HepG2 (cell line): Measurements from ENCODE around the gene TNFRSF6B. TPM values are rescaled to one million over a fixed set of nuclear protein-coding genes. Genes with fewer than 3 reads are reported as not detected.

Experiments
- ATAC-seq: fragments of 200-7000 bp; cut with Tn5 transposase; 3 replicates; pipeline ENCODE4 v1.9.1; 2020; ENCODE audit warnings: mild to moderate bottlenecking, moderate library complexity
- BruUV-seq: library from RNA; stranded (reverse); fragments of 400-500 nt; replicated peaks from 2 replicates; lab custom pipeline; 2021; lab: Mats Ljungman, UMichigan
- CTCF ChIA-PET: fragments of 300-600 bp; formaldehyde crosslinking; extraction: SDS; loops from one replicate; lab custom pipeline; 2021; ENCODE audit warnings: low total read pairs, inconsistent platforms, low intra/inter-chr PET ratio; lab: Yijun Ruan, JAX
- POLR2A ChIA-PET: fragments of 350-600 bp; sonication (Branson Sonifier 250); formaldehyde crosslinking; loops from one replicate; lab custom pipeline; 2020; ENCODE audit warnings: antibody characterized with exemption, inconsistent platforms; lab: Yijun Ruan, JAX
- DNase-seq: peaks from one replicate; pipeline ENCODE4 v3.0.0-alpha.2; 2015; ENCODE audit warnings: low spot score
- FAIRE-seq: peaks from 3 replicates; lab custom pipeline; 2011; peaks lifted over from hg19 to GRCh38; lab: Jason Lieb, UNC
- H2AFZ ChIP-seq: one replicate; pipeline ENCODE4 v1.6.1; 2011; ENCODE audit warnings: low read length, inconsistent platforms
- H3K27ac ChIP-seq: fragments of 300-600 bp; 3 replicates; pipeline ENCODE4 v1.8.0; 2011; ENCODE audit warnings: mixed run types, mild to moderate bottlenecking, mixed read lengths, low read length, inconsistent platforms; ENCODE audit not compliant: insufficient read depth; ENCODE audit errors: extremely low read length
- H3K27me3 ChIP-seq, 2 experiments: fragments of 200-600 bp in 1 of 2; 2 replicates in 1 of 2; 3 replicates in 1 of 2; pipeline versions ENCODE4 v1.6.0 to v1.8.0; 2011; ENCODE audit warnings: low read length in 2 of 2, mild to moderate bottlenecking in 2 of 2, moderate library complexity in 2 of 2, inconsistent platforms in 1 of 2; ENCODE audit not compliant: insufficient read depth in 2 of 2, control insufficient read depth in 1 of 2
- H3K36me3 ChIP-seq, 2 experiments: fragments of 200-600 bp in 1 of 2; replicated peaks in 1 of 2; 2 replicates in 1 of 2; 3 replicates in 1 of 2; pipeline versions ENCODE4 v1.5.1 to v1.8.0; 2011; ENCODE audit warnings: low read length in 2 of 2, inconsistent platforms in 1 of 2; ENCODE audit not compliant: insufficient read depth in 2 of 2, control insufficient read depth in 1 of 2
- H3K4me1 ChIP-seq: 2 replicates; pipeline ENCODE4 v1.5.1; 2012; ENCODE audit warnings: low read length, inconsistent platforms; ENCODE audit not compliant: insufficient read depth
- H3K4me2 ChIP-seq: 2 replicates; pipeline ENCODE4 v1.6.0; 2011; ENCODE audit warnings: low read depth, low read length, inconsistent platforms
- H3K4me3 ChIP-seq, 3 experiments: fragments of 200-600 bp in 1 of 3; sonication (generic), shearing (Covaris generic) in 1 of 3; replicated peaks in 1 of 3; 2 replicates each; pipeline ENCODE4 v1.5.1; 2011 to 2016; ENCODE audit warnings: low read length in 3 of 3, inconsistent platforms in 2 of 3, low read depth in 2 of 3, mild to moderate bottlenecking in 2 of 3, control low read depth in 1 of 3, mixed read lengths in 1 of 3; ENCODE audit not compliant: insufficient read depth in 1 of 3
- H3K79me2 ChIP-seq: one replicate; pipeline ENCODE4 v1.6.1; 2011; ENCODE audit warnings: low read length, inconsistent platforms; ENCODE audit not compliant: insufficient read depth
- H3K9ac ChIP-seq: 2 replicates; pipeline ENCODE4 v1.6.0; 2011; ENCODE audit warnings: mild to moderate bottlenecking, low read depth, low read length, inconsistent platforms; ENCODE audit not compliant: insufficient read depth
- H3K9me3 ChIP-seq: 2 replicates; pipeline ENCODE4 v1.5.1; 2012; ENCODE audit warnings: mild to moderate bottlenecking, low read length
- H4K20me1 ChIP-seq: 2 replicates; pipeline ENCODE4 v1.6.0; 2011; ENCODE audit warnings: inconsistent platforms, mild to moderate bottlenecking, low read length, moderate library complexity; ENCODE audit not compliant: insufficient read depth
- CREB3 ChIP-seq: sonication (generic); formaldehyde crosslinking; IDR thresholded peaks from 2 replicates; pipeline ENCODE4 v1.5.0; 2020; ENCODE audit warnings: missing genetic modification reagents
- GATAD2A ChIP-seq: IDR thresholded peaks from 2 replicates; pipeline ENCODE4 v1.6.1; 2016
- PATZ1 ChIP-seq: sonication (generic); formaldehyde crosslinking; IDR thresholded peaks from 2 replicates; pipeline ENCODE4 v1.4.0; 2020; ENCODE audit warnings: missing genetic modification reagents
- SALL2 ChIP-seq: sonication (generic); formaldehyde crosslinking; IDR thresholded peaks from 2 replicates; pipeline ENCODE4 v1.8.1; 2023; ENCODE audit warnings: mild to moderate bottlenecking, missing genetic modification reagents, inconsistent platforms
- TAF1 ChIP-seq: sonication (generic); formaldehyde crosslinking; IDR thresholded peaks from 2 replicates; pipeline ENCODE4 v1.4.0; 2020; ENCODE audit warnings: missing genetic modification reagents
- TAF15 ChIP-seq: fragments of 200-400 bp; formaldehyde crosslinking; IDR thresholded peaks from one replicate; pipeline ENCODE4 v1.6.1; 2018; ENCODE audit warnings: mild to moderate bottlenecking, low read depth, low read length; ENCODE audit not compliant: poor library complexity, severe bottlenecking
- ZNF615 ChIP-seq: sonication (generic); formaldehyde crosslinking; IDR thresholded peaks from 2 replicates; pipeline ENCODE4 v1.5.0; 2020; ENCODE audit warnings: mild to moderate bottlenecking, missing genetic modification reagents, borderline replicate concordance
- ZNF747 ChIP-seq: sonication (generic); formaldehyde crosslinking; IDR thresholded peaks from 2 replicates; pipeline ENCODE4 v1.8.1; 2023; ENCODE audit warnings: missing genetic modification reagents, mild to moderate bottlenecking, borderline replicate concordance
- WGBS: methylation state at CpG from one replicate; pipeline ENCODE4 v1.1.6; 2017; ENCODE audit warnings: low lambda C conversion rate; 5-methylcytosine and 5-hydroxymethylcytosine counted together
- in situ Hi-C: cut with HindIII; loops from 2 replicates; pipeline ENCODE4 v1.10.0; 2017; ENCODE audit warnings: low pct_unique_long_range_greater_than_20kb; ENCODE audit not compliant: extremely low pct_ligation_motif_present
- intact Hi-C: fragments of 100-400 bp; cut with micrococcal nuclease; formaldehyde crosslinking; loops from one replicate; pipeline ENCODE4 v1.10.0; 2022; ENCODE audit not compliant: unreplicated experiment
- polyA plus RNA-seq, 8 experiments: library from polyadenylated mRNA; depleted of rRNA in 3 of 8; stranded (reverse) in 7 of 8; unstranded in 1 of 8; fragments of >200 nt; fragmentation: Illumina TruSeq in 4 of 8; extraction: Trizol in 4 of 8; gene quantifications; 2 replicates each; pipeline versions ENCODE4 v1.2.1 to v1.2.3, GENCODE V29; 2011 to 2016; ENCODE audit warnings: low read depth in 4 of 8, missing spikeins in 1 of 8, mixed read lengths in 1 of 8; ENCODE audit not compliant: insufficient read depth in 1 of 8
- total RNA-seq, 5 experiments: library from RNA; depleted of rRNA; stranded (reverse); fragments of >200 nt; fragmentation: Illumina TruSeq; extraction: Trizol; gene quantifications; 2 replicates each; pipeline ENCODE4 v1.2.3, GENCODE V29; 2016; ENCODE audit warnings: low read depth in 1 of 5
- TF ChIP-seq, protein P1 (sequence below): sonication (generic); formaldehyde crosslinking; IDR thresholded peaks from 2 replicates; pipeline ENCODE4 v1.8.0; 2022; ENCODE audit warnings: mild to moderate bottlenecking, missing genetic modification reagents
- TF ChIP-seq, protein P2 (sequence below), 2 experiments: sonication (generic) in 1 of 2; formaldehyde crosslinking in 1 of 2; IDR thresholded peaks; 2 replicates each; pipeline versions ENCODE4 v1.4.0 to v1.6.1; 2018 to 2020; ENCODE audit warnings: missing genetic modification reagents in 2 of 2, borderline replicate concordance in 1 of 2, low read depth in 1 of 2, mild to moderate bottlenecking in 1 of 2, missing biosample characterization in 1 of 2
- TF ChIP-seq, protein P3 (sequence below): sonication (generic); formaldehyde crosslinking; IDR thresholded peaks from 2 replicates; pipeline ENCODE4 v1.4.0; 2020; ENCODE audit warnings: mild to moderate bottlenecking, missing genetic modification reagents
- TF ChIP-seq, protein P4 (sequence below): conservative IDR thresholded peaks from 2 replicates; pipeline ENCODE4 v1.6.1; 2018; ENCODE audit warnings: missing genetic modification reagents

Gene TNFRSF6B
- total and polyA plus RNA-seq, 2 of the 13 experiments (the other 11 are each of a cell fraction or from before 2014, with no cell fraction given) = 0.24 TPM; not detected in 1

- TF ChIP-seq PATZ1 (peak; percentile 81), TAF15 (peak; percentile 22)
Observed at GRCh38 chr20:63651942-63652191, 44.6 kb upstream of the TNFRSF6B start (continued).

DNA sequence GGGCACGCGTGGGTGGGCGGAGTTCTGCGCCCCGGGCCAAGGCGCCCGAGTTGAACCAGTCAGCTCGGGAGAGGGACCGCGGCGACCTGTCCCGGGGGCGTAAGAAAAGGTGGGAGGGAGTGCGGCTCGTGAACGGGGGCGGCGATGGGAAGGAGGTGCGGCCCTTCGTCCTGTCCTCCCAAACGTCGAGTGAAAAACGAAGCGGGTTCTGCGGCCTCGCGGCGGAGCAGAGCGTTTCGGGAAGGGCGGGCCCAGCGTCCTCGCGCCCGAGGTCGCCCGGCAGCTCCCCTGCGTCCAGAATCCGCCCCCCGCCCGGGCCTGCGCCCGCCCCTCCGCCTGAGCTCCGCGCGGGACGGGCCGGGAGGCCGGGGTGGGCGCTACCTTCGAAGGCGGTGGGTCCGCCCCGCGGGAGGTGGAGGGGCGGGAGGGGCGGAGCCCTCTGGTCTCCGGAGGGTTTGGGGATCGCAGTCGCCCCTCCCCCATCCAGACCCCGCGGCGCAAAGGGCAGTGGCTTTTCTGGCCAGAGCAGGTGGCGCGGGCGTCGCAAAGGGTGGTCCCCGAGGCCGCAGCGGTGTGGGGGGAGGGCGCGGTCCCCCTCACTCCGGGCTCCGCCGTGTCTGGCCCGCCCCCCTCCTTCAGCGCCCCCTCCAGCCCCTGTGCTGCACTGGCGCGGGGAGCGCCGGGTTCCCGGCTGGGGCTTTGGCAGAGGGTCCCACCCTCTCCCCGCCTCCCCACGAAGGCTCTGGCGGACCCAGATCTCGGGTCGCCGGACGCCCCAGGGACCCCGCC, 44.1 kb upstream of the TNFRSF6B start:
- H3K4me1 ChIP-seq = peaks cover 31% of the 10 kb centered on the region
- H3K9ac ChIP-seq = peak overlapping the region; percentile 64
- no peak for FAIRE-seq
- in situ Hi-C loops (no loop called here), intact Hi-C loops (loop anchor here (10.0 kb wide), 1 partner anchor 118 kb away; the partner anchor contains the start of gene PTK6)
- peak overlapping the region; percentile 66 to 83 (median 80) for H3K4me3 ChIP-seq
- no TSS peak for BruUV-seq
- peaks cover 6% of the 10 kb centered on the region for H3K79me2 ChIP-seq
- peaks cover 3 to 4% of the 10 kb centered on the region in 2 experiments; a peak in 4 of 5 replicates for H3K36me3 ChIP-seq
- POLR2A ChIA-PET = interaction anchor here (0.8 to 4.3 kb wide), 7 partner anchors 10 to 410 kb away, joined by 3 to 58 read pairs (median 5); partner anchors contain the start of genes GMEB2 and TCEA2
- peak; percentile 41 for DNase-seq
- peak; percentile 48 for ATAC-seq
- no peak overlapping the region for H2AFZ ChIP-seq
- peaks cover 3% of the 10 kb centered on the region; the same call in 1 of the 2 replicates for H4K20me1 ChIP-seq
- H3K27ac ChIP-seq = peak overlapping the region; percentile 64
- H3K9me3 ChIP-seq = no peaks in the 10 kb centered on the region
- H3K4me2 ChIP-seq = peak overlapping the region; percentile 80
- H3K27me3 ChIP-seq = no peaks in the 10 kb centered on the region
- 12% methylated on average over 37 of the region's 91 CpGs for WGBS
- CTCF ChIA-PET = no interaction called here
- TF ChIP-seq, protein P1, sequence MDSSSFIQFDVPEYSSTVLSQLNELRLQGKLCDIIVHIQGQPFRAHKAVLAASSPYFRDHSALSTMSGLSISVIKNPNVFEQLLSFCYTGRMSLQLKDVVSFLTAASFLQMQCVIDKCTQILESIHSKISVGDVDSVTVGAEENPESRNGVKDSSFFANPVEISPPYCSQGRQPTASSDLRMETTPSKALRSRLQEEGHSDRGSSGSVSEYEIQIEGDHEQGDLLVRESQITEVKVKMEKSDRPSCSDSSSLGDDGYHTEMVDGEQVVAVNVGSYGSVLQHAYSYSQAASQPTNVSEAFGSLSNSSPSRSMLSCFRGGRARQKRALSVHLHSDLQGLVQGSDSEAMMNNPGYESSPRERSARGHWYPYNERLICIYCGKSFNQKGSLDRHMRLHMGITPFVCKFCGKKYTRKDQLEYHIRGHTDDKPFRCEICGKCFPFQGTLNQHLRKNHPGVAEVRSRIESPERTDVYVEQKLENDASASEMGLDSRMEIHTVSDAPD = no peak
- TF ChIP-seq ZNF747 = peak; percentile 6; the same call in 1 of the 2 replicates
- peak; percentile 72; the same call in 1 of the 2 replicates for TF ChIP-seq CREB3 (CRISPR knock-in tag)
- TF ChIP-seq SALL2 (CRISPR knock-in tag) = no peak
- no peak for TF ChIP-seq ZNF615 (CRISPR knock-in tag)
- TF ChIP-seq, protein P2, sequence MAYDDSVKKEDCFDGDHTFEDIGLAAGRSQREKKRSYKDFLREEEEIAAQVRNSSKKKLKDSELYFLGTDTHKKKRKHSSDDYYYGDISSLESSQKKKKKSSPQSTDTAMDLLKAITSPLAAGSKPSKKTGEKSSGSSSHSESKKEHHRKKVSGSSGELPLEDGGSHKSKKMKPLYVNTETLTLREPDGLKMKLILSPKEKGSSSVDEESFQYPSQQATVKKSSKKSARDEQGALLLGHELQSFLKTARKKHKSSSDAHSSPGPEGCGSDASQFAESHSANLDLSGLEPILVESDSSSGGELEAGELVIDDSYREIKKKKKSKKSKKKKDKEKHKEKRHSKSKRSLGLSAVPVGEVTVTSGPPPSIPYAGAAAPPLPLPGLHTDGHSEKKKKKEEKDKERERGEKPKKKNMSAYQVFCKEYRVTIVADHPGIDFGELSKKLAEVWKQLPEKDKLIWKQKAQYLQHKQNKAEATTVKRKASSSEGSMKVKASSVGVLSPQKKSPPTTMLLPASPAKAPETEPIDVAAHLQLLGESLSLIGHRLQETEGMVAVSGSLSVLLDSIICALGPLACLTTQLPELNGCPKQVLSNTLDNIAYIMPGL (CRISPR knock-in tag; IDR thresholded peaks at IDR 0.05; ENCODE audit: borderline replicate concordance in 1 of 2, low read depth in 1 of 2) = 0 out of 4 replicates have a peak, but pooled peaks of 1 of the 2 experiments have one; percentile 20
- 0 out of 2 replicates have a peak, but pooled peaks have one; percentile 22 for TF ChIP-seq GATAD2A (CRISPR knock-in tag)
- TF ChIP-seq, protein P3, sequence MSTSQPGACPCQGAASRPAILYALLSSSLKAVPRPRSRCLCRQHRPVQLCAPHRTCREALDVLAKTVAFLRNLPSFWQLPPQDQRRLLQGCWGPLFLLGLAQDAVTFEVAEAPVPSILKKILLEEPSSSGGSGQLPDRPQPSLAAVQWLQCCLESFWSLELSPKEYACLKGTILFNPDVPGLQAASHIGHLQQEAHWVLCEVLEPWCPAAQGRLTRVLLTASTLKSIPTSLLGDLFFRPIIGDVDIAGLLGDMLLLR = peak; percentile 40; the same call in 1 of the 2 replicates
- peak; percentile 28; the same call in 1 of the 2 replicates for TF ChIP-seq TAF1 (CRISPR knock-in tag)
- TF ChIP-seq, protein P4, sequence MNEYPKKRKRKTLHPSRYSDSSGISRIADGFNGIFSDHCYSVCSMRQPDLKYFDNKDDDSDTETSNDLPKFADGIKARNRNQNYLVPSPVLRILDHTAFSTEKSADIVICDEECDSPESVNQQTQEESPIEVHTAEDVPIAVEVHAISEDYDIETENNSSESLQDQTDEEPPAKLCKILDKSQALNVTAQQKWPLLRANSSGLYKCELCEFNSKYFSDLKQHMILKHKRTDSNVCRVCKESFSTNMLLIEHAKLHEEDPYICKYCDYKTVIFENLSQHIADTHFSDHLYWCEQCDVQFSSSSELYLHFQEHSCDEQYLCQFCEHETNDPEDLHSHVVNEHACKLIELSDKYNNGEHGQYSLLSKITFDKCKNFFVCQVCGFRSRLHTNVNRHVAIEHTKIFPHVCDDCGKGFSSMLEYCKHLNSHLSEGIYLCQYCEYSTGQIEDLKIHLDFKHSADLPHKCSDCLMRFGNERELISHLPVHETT = peak; percentile 33; the same call in 1 of the 2 replicates
